ENCODE results near the gene GRK5. TPM values are rescaled to one million over a fixed set of nuclear protein-coding genes. Genes with fewer than 3 reads are reported as not detected.

The GRK5 gene
- polyA plus RNA-seq, 1 donor from 2014 or later: 34.9 TPM

- Histone ChIP-seq H3K27me3 (ENCODE audit: insufficient read depth, low read depth, low read length) (no peaks in the 10 kb centered on the region), H3F3A (ENCODE audit: insufficient read depth, low read length, poor library complexity, severe bottlenecking) (no peaks in the 10 kb centered on the region), H3K79me2 (replicated peaks; ENCODE audit: insufficient read depth, low read length) (no peaks in the 10 kb centered on the region), H3K27ac (ENCODE audit: low read length) (no peak overlapping the region), H3K4me2 (ENCODE audit: low read length) (no peak overlapping the region), H4K20me1 (ENCODE audit: insufficient read depth) (no peaks in the 10 kb centered on the region), H3K9me2 (ENCODE audit: insufficient read depth, low read length) (no peaks in the 10 kb centered on the region), H3K9ac (ENCODE audit: low read length) (no peak overlapping the region), H2AFZ (ENCODE audit: low read depth, low read length) (no peak overlapping the region), H3K9me3 (ENCODE audit: low read length) (no peaks in the 10 kb centered on the region), H3K36me3 (ENCODE audit: insufficient read depth, low read length) (no peaks in the 10 kb centered on the region), H3K4me3 (ENCODE audit: low read length) (no peak overlapping the region)
- TF ChIP-seq EZH2 (IDR thresholded peaks at IDR 0.05; ENCODE audit: borderline replicate concordance, insufficient read depth, low read length, poor library complexity, severe bottlenecking) (no peak), RAD21 (conservative IDR thresholded peaks at IDR 0.05) (no peak), CTCF (IDR thresholded peaks at IDR 0.05; ENCODE audit: poor library complexity, severe bottlenecking) (no peak), MXI1 (conservative IDR thresholded peaks at IDR 0.05; ENCODE audit: poor library complexity, severe bottlenecking) (no peak), SMC3 (conservative IDR thresholded peaks at IDR 0.05; ENCODE audit: poor library complexity) (no peak), EP300 (conservative IDR thresholded peaks at IDR 0.05; ENCODE audit: poor library complexity, severe bottlenecking) (no peak), REST (IDR thresholded peaks at IDR 0.05; ENCODE audit: borderline replicate concordance) (no peak), POLR2AphosphoS5 (IDR thresholded peaks at IDR 0.05) (no peak), TAF1 (IDR thresholded peaks at IDR 0.05; ENCODE audit: low read depth) (no peak)
These were observed 61.6 kb downstream of the GRK5 start for GRCh38 chr10:119268871-119269506.

GRCh38 chr10:119269737-119270136, 62.4 kb downstream of the GRK5 start:
- H3K9me3 ChIP-seq (ENCODE audit: low read length): no peaks in the 10 kb centered on the region
- no peaks in the 10 kb centered on the region for H3K9me2 ChIP-seq (ENCODE audit: insufficient read depth, low read length)
- no peak overlapping the region for H3K27ac ChIP-seq (ENCODE audit: low read length)
- no peaks in the 10 kb centered on the region for H4K20me1 ChIP-seq (ENCODE audit: insufficient read depth)
- no peaks in the 10 kb centered on the region for H3K36me3 ChIP-seq (ENCODE audit: insufficient read depth, low read length)
- H3K4me3 ChIP-seq (ENCODE audit: low read length): no peak overlapping the region
- H3F3A ChIP-seq (ENCODE audit: insufficient read depth, low read length, poor library complexity, severe bottlenecking): no peaks in the 10 kb centered on the region
- no peaks in the 10 kb centered on the region for H3K27me3 ChIP-seq (ENCODE audit: insufficient read depth, low read depth, low read length)
- H2AFZ ChIP-seq (ENCODE audit: low read depth, low read length): no peak overlapping the region
- TF ChIP-seq SMC3 (conservative IDR thresholded peaks at IDR 0.05; ENCODE audit: poor library complexity): no peak
- no peak for TF ChIP-seq POLR2AphosphoS5 (IDR thresholded peaks at IDR 0.05)
- no peak for TF ChIP-seq TAF1 (IDR thresholded peaks at IDR 0.05; ENCODE audit: low read depth)
- no peak for TF ChIP-seq CTCF (IDR thresholded peaks at IDR 0.05; ENCODE audit: poor library complexity, severe bottlenecking)
- TF ChIP-seq RAD21 (conservative IDR thresholded peaks at IDR 0.05): no peak
- no peak for TF ChIP-seq EP300 (conservative IDR thresholded peaks at IDR 0.05; ENCODE audit: poor library complexity, severe bottlenecking)
- TF ChIP-seq MXI1 (conservative IDR thresholded peaks at IDR 0.05; ENCODE audit: poor library complexity, severe bottlenecking): no peak
- TF ChIP-seq EZH2 (IDR thresholded peaks at IDR 0.05; ENCODE audit: borderline replicate concordance, insufficient read depth, low read length, poor library complexity, severe bottlenecking): no peak
- TF ChIP-seq REST (IDR thresholded peaks at IDR 0.05; ENCODE audit: borderline replicate concordance): no peak
- no peak overlapping the region for H3K4me2 ChIP-seq (ENCODE audit: low read length)
- no peaks in the 10 kb centered on the region for H3K79me2 ChIP-seq (replicated peaks; ENCODE audit: insufficient read depth, low read length)
- H3K9ac ChIP-seq (ENCODE audit: low read length): no peak overlapping the region
